Ovary (tissue), 9 donors: Measurements from ENCODE around the gene EMILIN2. TPM values are rescaled to one million over a fixed set of nuclear protein-coding genes. Genes with fewer than 3 reads are reported as not detected.
A peak's percentile ranks its signal among the peaks of the same experiment; 100 is the strongest.
"Not testable (repeated sequence)": the region's sequence is repeated elsewhere in the genome, so short reads cannot be mapped to it uniquely, and the experiment has no call there.

Source experiments
- DNase-seq, 5 donors: peaks; one replicate each; pipeline ENCODE4 v3.0.0-alpha.2; 2019 to 2020
- H3K27ac ChIP-seq, 2 donors: fragments of 200-600 bp; one replicate each; pipeline versions ENCODE4 v1.5.1 to v1.8.0; 2019 to 2022
- H3K27me3 ChIP-seq: fragments of 200-600 bp; one replicate; pipeline ENCODE4 v1.8.0; 2022
- H3K36me3 ChIP-seq: fragments of 200-600 bp; sonication (generic); one replicate; pipeline ENCODE4 v1.5.1; 2019
- H3K4me1 ChIP-seq: one replicate; pipeline ENCODE4 v1.8.1; 2013; ENCODE audit warnings: mild to moderate bottlenecking, moderate library complexity; ENCODE audit not compliant: insufficient read depth
- H3K4me3 ChIP-seq: fragments of 200-600 bp; sonication (generic); one replicate; pipeline ENCODE4 v1.5.1; 2017
- H3K9me3 ChIP-seq, 2 donors: fragments of 200-600 bp in 1 of 2; sonication (generic) in 1 of 2; one replicate each; pipeline versions ENCODE4 v1.5.1 to v1.8.1; 2013 to 2019; ENCODE audit warnings: mild to moderate bottlenecking in 1 of 2, moderate library complexity in 1 of 2
- EP300 ChIP-seq: sonication (generic); formaldehyde crosslinking; IDR thresholded peaks from one replicate; pipeline ENCODE4 v1.6.1; 2017; ENCODE audit warnings: antibody characterized with exemption
- POLR2A ChIP-seq: fragments of 450-650 bp; IDR thresholded peaks from one replicate; pipeline ENCODE4 v1.6.1; 2017; ENCODE audit warnings: antibody characterized with exemption, mild to moderate bottlenecking, moderate library complexity
- WGBS, 3 donors: extraction: QIAGEN DNeasy Blood & Tissue Kit in 1 of 3; methylation state at CpG; one replicate each; pipeline versions ENCODE4 v1.1.5 to v1.1.7; 2013 to 2017; 5-methylcytosine and 5-hydroxymethylcytosine counted together
- intact Hi-C, 4 donors: fragments of 100-400 bp; cut with DNase I; formaldehyde crosslinking; loops; one replicate each; pipeline versions ENCODE4 v1.11.0 to v1.15.1; 2022 to 2023
- polyA plus RNA-seq, 2 donors: library from polyadenylated mRNA; stranded (reverse); fragments of 200-250 nt in 1 of 2; fragments of 350-450 nt in 1 of 2; fragmentation: Illumina TruSeq in 1 of 2; extraction: RNeasy Lipid Tissue Mini Kit (QIAGEN cat#74804) in 1 of 2; gene quantifications; one replicate each; pipeline ENCODE4 v1.2.3, GENCODE V29; 2013 to 2014
- total RNA-seq, 7 donors: library from RNA; depleted of rRNA in 2 of 7; stranded (reverse); fragments of >200 nt in 2 of 7; fragmentation: NEBNext Ultra II Directional in 3 of 7; extraction: Animal tissue kit (Norgen Biotek cat#: 25700) in 3 of 7; gene quantifications; one replicate each; pipeline versions ENCODE4 v1.1.0 to v1.2.4, GENCODE V29; 2016 to 2023
- TF ChIP-seq, protein P1 (sequence below), 3 donors: fragments of 450-650 bp in 2 of 3; fragments of 200-600 bp in 1 of 3; IDR thresholded peaks; one replicate each; pipeline versions ENCODE4 v1.5.1 to v1.8.0; 2016 to 2022; ENCODE audit warnings: antibody characterized with exemption in 3 of 3, mild to moderate bottlenecking in 1 of 3
- donor health status: DM: no; HTN: no; CAD: no; lungs with moderate emphysema.
- donor health status: DM: no; HTN: no; CAD: no.
- donor health status: Bipolar disorder and iron deficiency.
- donor health status: DM: yes; HTN: yes; CAD: no.
- donor health status: DM: no; HTN: no; CAD: no.
- donor health status: DM: yes; HTN: yes; CAD: no.

Gene EMILIN2
- total and polyA plus RNA-seq, 9 donors: 16.5 to 40.4 (median 34.3) TPM

GRCh38 chr18:2854875-2855274 is 8.1 kb downstream of the EMILIN2 start:
- TF ChIP-seq POLR2A (no peak), EP300 (no peak)
- TF ChIP-seq, protein P1, sequence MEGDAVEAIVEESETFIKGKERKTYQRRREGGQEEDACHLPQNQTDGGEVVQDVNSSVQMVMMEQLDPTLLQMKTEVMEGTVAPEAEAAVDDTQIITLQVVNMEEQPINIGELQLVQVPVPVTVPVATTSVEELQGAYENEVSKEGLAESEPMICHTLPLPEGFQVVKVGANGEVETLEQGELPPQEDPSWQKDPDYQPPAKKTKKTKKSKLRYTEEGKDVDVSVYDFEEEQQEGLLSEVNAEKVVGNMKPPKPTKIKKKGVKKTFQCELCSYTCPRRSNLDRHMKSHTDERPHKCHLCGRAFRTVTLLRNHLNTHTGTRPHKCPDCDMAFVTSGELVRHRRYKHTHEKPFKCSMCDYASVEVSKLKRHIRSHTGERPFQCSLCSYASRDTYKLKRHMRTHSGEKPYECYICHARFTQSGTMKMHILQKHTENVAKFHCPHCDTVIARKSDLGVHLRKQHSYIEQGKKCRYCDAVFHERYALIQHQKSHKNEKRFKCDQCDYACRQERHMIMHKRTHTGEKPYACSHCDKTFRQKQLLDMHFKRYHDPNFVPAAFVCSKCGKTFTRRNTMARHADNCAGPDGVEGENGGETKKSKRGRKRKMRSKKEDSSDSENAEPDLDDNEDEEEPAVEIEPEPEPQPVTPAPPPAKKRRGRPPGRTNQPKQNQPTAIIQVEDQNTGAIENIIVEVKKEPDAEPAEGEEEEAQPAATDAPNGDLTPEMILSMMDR (IDR thresholded peaks at IDR 0.05): no peak
- Histone ChIP-seq H3K27me3 (no peaks in the 10 kb centered on the region), H3K4me1 (peaks cover 7% of the 10 kb centered on the region), H3K9me3 (no peaks in the 10 kb centered on the region), H3K36me3 (no peaks in the 10 kb centered on the region), H3K27ac (peak overlapping the region; percentile 56 to 71), H3K4me3 (no peak overlapping the region)
- DNase-seq: peak in 1 of 5 donors; percentile 38
- 24 to 51% (median 36%) methylated on average over 6 of the region's 6 CpGs for WGBS, 3 donors
- intact Hi-C loops: loop anchor here in 1 of 4 donors (10.0 kb wide), 1 partner anchor 50 kb away; no protein-coding TSS in a partner anchor

- H3K27me3 ChIP-seq: no peaks in the 10 kb centered on the region
- peak in 1 of 5 donors; percentile 31 for DNase-seq
- peaks cover 7% of the 10 kb centered on the region for H3K4me1 ChIP-seq
- TF ChIP-seq, protein P1 (IDR thresholded peaks at IDR 0.05): no peak
- no peak for TF ChIP-seq POLR2A
- H3K27ac ChIP-seq: peak overlapping the region in 1 of 2 donors; percentile 71
- no peaks in the 10 kb centered on the region for H3K36me3 ChIP-seq
- no peaks in the 10 kb centered on the region for H3K9me3 ChIP-seq
- H3K4me3 ChIP-seq: no peak overlapping the region
- intact Hi-C loops: loop anchor here in 1 of 4 donors (10.0 kb wide), 1 partner anchor 49 kb away; no protein-coding TSS in a partner anchor
- 90 to 96% (median 94%) methylated on average over 22 of the region's 22 CpGs for WGBS, 3 donors
Measured at GRCh38 chr18:2855560-2856350, 8.9 kb downstream of the EMILIN2 start.

GRCh38 chr18:2856547-2857170 is 9.9 kb downstream of the EMILIN2 start:
- Histone ChIP-seq H3K4me3 (no peak overlapping the region), H3K27me3 (no peaks in the 10 kb centered on the region), H3K9me3 (no peaks in the 10 kb centered on the region), H3K36me3 (no peaks in the 10 kb centered on the region), H3K27ac (peak overlapping the region in 1 of 2 donors; percentile 71), H3K4me1 (peaks cover 7% of the 10 kb centered on the region)
- TF ChIP-seq, protein P1 (IDR thresholded peaks at IDR 0.05): no peak
- TF ChIP-seq EP300 (no peak), POLR2A (no peak)
- intact Hi-C loops: loop anchor here in 1 of 4 donors (10.0 kb wide), 1 partner anchor 48 kb away; no protein-coding TSS in a partner anchor
- no peak for DNase-seq
- WGBS, 3 donors: 13 to 26% (median 14%) methylated on average over 11 of the region's 11 CpGs

DNA sequence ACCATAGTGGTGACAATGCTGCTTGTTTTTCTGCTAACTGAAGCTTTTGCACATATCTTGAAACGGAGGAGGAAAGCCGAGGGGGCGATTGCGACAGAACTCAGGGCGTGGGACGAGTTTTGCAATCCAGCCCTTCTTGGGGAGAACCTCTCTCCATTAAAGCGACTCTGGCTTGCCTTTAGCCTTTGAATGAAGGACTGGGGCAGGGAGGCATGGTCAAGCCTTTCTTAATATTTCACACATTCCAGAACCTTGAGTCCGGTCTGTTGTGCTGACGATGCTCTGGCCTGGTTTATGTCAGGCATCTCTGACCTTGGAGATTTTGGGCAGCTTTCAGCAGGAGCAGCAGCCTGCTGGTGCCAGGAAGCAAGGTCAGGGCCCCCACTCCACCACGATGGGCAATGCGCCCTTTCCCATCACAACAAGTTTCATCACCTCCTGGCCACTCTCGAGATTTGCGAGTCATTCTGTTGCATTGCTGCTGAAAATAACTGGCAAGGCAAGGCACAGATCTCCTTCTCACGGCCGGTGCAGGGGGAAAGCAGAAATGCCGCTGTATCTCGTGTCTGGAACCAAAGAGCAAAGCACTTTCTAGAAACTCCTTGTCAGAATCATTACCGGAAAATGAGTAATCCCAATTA is 10.8 kb downstream of the EMILIN2 start:
- Histone ChIP-seq H3K4me3 (no peak overlapping the region), H3K27ac (peak overlapping the region in 1 of 2 donors; percentile 71), H3K27me3 (no peaks in the 10 kb centered on the region), H3K4me1 (peaks cover 7% of the 10 kb centered on the region), H3K9me3 (no peaks in the 10 kb centered on the region), H3K36me3 (no peaks in the 10 kb centered on the region)
- intact Hi-C loops: loop anchor here in 1 of 4 donors (2.0 to 10.0 kb wide), 2 partner anchors 23 to 47 kb away; no protein-coding TSS in a partner anchor
- DNase-seq: peak; percentile 87 to 94 (median 92)
- 4 to 8% (median 7%) methylated on average over 18 of the region's 18 CpGs for WGBS, 3 donors
- TF ChIP-seq POLR2A: no peak
- TF ChIP-seq, protein P1 (IDR thresholded peaks at IDR 0.05): no peak
- TF ChIP-seq EP300: peak; percentile 64

DNA sequence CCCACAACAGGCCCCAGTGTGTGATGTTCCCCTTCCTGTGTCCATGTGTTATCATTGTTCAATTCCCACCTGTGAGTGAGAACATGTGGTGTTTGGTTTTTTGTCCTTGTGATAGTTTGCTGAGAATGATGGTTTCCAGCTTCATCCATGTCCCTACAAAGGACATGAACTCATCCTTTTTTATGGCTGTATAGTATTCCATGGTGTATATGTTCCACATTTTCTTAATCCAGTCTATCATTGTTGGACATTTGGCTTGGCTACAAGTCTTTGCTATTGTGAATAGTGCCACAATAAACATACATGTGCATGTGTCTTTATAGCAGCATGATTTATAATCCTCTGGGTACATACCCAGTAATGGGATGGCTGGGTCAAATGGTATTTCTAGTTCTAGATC is 13.6 kb downstream of the EMILIN2 start:
- H3K27ac ChIP-seq, H3K27me3 ChIP-seq, H3K36me3 ChIP-seq, H3K4me3 ChIP-seq, DNase-seq, intact Hi-C loops, H3K4me1 ChIP-seq, H3K9me3 ChIP-seq: not testable (repeated sequence)

- H3K9me3 ChIP-seq, H3K27ac ChIP-seq, H3K4me1 ChIP-seq, H3K36me3 ChIP-seq, H3K4me3 ChIP-seq, intact Hi-C loops, DNase-seq, H3K27me3 ChIP-seq: not testable (repeated sequence)
- WGBS, 3 donors: 79 to 85% (median 81%) methylated on average over 1 of the region's 1 CpG
Measured at GRCh38 chr18:2863997-2864396, 17.2 kb downstream of the EMILIN2 start.

- H3K9me3 ChIP-seq, intact Hi-C loops, H3K27me3 ChIP-seq, H3K27ac ChIP-seq, H3K36me3 ChIP-seq, H3K4me3 ChIP-seq, DNase-seq, H3K4me1 ChIP-seq: not testable (repeated sequence)
- 40 to 43% (median 40%) methylated on average over 2 of the region's 2 CpGs for WGBS, 3 donors
Measured at GRCh38 chr18:2866465-2866864, 19.7 kb downstream of the EMILIN2 start.
